Neural progenitor cell (in vitro differentiated cells): Measurements from ENCODE around the gene TMEM240.
"Not testable (repeated sequence)": the region's sequence is repeated elsewhere in the genome, so short reads cannot be mapped to it uniquely, and the experiment has no call there.

Experiments
- CTCF ChIP-seq: fragments of 200-600 bp; sonication (generic); IDR thresholded peaks from 2 replicates; pipeline ENCODE4 v1.5.1; 2017; ENCODE audit warnings: antibody characterized with exemption, mild to moderate bottlenecking
- EZH2 ChIP-seq: fragments of 200-600 bp; sonication (generic); IDR thresholded peaks from 2 replicates; pipeline ENCODE4 v1.6.1; 2017; ENCODE audit warnings: antibody characterized with exemption, mild to moderate bottlenecking, moderate library complexity
- EZH2phosphoT487 ChIP-seq: fragments of 200-600 bp; sonication (generic); IDR thresholded peaks from 2 replicates; pipeline ENCODE4 v1.6.1; 2017; ENCODE audit warnings: antibody characterized with exemption

- TF ChIP-seq CTCF, EZH2phosphoT487, EZH2: not testable (repeated sequence)
Measured at GRCh38 chr1:1526476-1526875, 13.9 kb downstream of the TMEM240 start.
